H9 (cell line): ENCODE measurements around the gene YWHAB. TPM values are rescaled to one million over a fixed set of nuclear protein-coding genes. Genes with fewer than 3 reads are reported as not detected.
A peak's percentile ranks its signal among the peaks of the same experiment; 100 is the strongest.

ENCODE experiments used
- DNase-seq: peaks from one replicate; pipeline ENCODE4 v3.0.0-alpha.2; 2017
- H2AFZ ChIP-seq: one replicate; pipeline ENCODE4 v1.6.1; 2013; ENCODE audit warnings: mild to moderate bottlenecking, low read length, control low read depth, moderate library complexity
- H2AK5ac ChIP-seq: 2 replicates; pipeline ENCODE4 v1.6.1; 2013; ENCODE audit warnings: low read length, control low read depth, mixed read lengths; ENCODE audit not compliant: insufficient read length
- H2BK120ac ChIP-seq: one replicate; pipeline ENCODE4 v1.6.1; 2013; ENCODE audit warnings: low read depth, mild to moderate bottlenecking, low read length, control low read depth, inconsistent platforms; ENCODE audit not compliant: poor library complexity, severe bottlenecking
- H2BK12ac ChIP-seq: 2 replicates; pipeline ENCODE4 v1.6.1; 2013; ENCODE audit warnings: low read length, control low read depth, mixed read lengths, low read depth; ENCODE audit not compliant: insufficient read length
- H2BK15ac ChIP-seq: 2 replicates; pipeline ENCODE4 v1.6.1; 2013; ENCODE audit warnings: low read depth, low read length, control low read depth
- H2BK20ac ChIP-seq: one replicate; pipeline ENCODE4 v1.6.1; 2013; ENCODE audit warnings: low read depth, mild to moderate bottlenecking, low read length, control low read depth, inconsistent platforms; ENCODE audit not compliant: poor library complexity, severe bottlenecking
- H2BK5ac ChIP-seq: 2 replicates; pipeline ENCODE4 v1.6.1; 2013; ENCODE audit warnings: low read length, control low read depth, mixed read lengths; ENCODE audit not compliant: insufficient read length
- H3K14ac ChIP-seq: 2 replicates; pipeline ENCODE4 v1.6.1; 2013; ENCODE audit warnings: low read length, control low read depth; ENCODE audit not compliant: insufficient read depth
- H3K18ac ChIP-seq: 2 replicates; pipeline ENCODE4 v1.6.1; 2013; ENCODE audit warnings: low read depth, mild to moderate bottlenecking, mixed read lengths, low read length, control low read depth; ENCODE audit not compliant: insufficient read length
- H3K23ac ChIP-seq: 2 replicates; pipeline ENCODE4 v1.6.1; 2013; ENCODE audit warnings: low read length, control low read depth, mixed read lengths, low read depth; ENCODE audit not compliant: insufficient read length
- H3K23me2 ChIP-seq: 2 replicates; pipeline ENCODE4 v1.6.1; 2013; ENCODE audit warnings: low read depth, mild to moderate bottlenecking, mixed read lengths, low read length, control low read depth; ENCODE audit not compliant: insufficient read length, poor library complexity, severe bottlenecking
- H3K27ac ChIP-seq: 2 replicates; pipeline ENCODE4 v1.5.1; 2013; ENCODE audit warnings: low read length, control low read depth, mixed read lengths, low read depth; ENCODE audit not compliant: insufficient read length
- H3K27me3 ChIP-seq: 2 replicates; pipeline ENCODE4 v1.6.1; 2013; ENCODE audit warnings: low read length, control low read depth, inconsistent platforms; ENCODE audit not compliant: insufficient read depth
- H3K4ac ChIP-seq: 2 replicates; pipeline ENCODE4 v1.6.1; 2013; ENCODE audit warnings: low read depth, mild to moderate bottlenecking, control low read depth, inconsistent platforms, low read length, moderate library complexity
- H3K4me1 ChIP-seq: 2 replicates; pipeline ENCODE4 v1.6.1; 2013; ENCODE audit warnings: low read length, control low read depth, inconsistent platforms; ENCODE audit not compliant: insufficient read depth
- H3K4me2 ChIP-seq: 2 replicates; pipeline ENCODE4 v1.6.1; 2013; ENCODE audit warnings: low read length, control low read depth, mixed read lengths; ENCODE audit not compliant: insufficient read length, insufficient read depth
- H3K56ac ChIP-seq: 2 replicates; pipeline ENCODE4 v1.6.1; 2013; ENCODE audit warnings: low read depth, mild to moderate bottlenecking, mixed read lengths, low read length, control low read depth; ENCODE audit not compliant: insufficient read length
- H3K79me1 ChIP-seq: 2 replicates; pipeline ENCODE4 v1.6.1; 2013; ENCODE audit warnings: low read depth, mild to moderate bottlenecking, moderate library complexity, low read length, control low read depth, inconsistent platforms; ENCODE audit not compliant: insufficient read depth, poor library complexity, severe bottlenecking
- H3K79me2 ChIP-seq: 2 replicates; pipeline ENCODE4 v1.6.1; 2013; ENCODE audit warnings: low read length, control low read depth, inconsistent platforms; ENCODE audit not compliant: insufficient read depth
- H3K9ac ChIP-seq: 2 replicates; pipeline ENCODE4 v1.6.1; 2013; ENCODE audit warnings: low read length, control low read depth, mixed read lengths; ENCODE audit not compliant: insufficient read length; ENCODE audit errors: extremely low read depth
- H3K9me3 ChIP-seq: one replicate; pipeline ENCODE4 v1.6.1; 2013; ENCODE audit warnings: low read depth, low read length, inconsistent platforms; ENCODE audit not compliant: control insufficient read depth
- H3T11ph ChIP-seq: one replicate; pipeline ENCODE4 v1.6.1; 2013; ENCODE audit warnings: mild to moderate bottlenecking, low read length, control low read depth, inconsistent platforms
- H4K20me1 ChIP-seq: one replicate; pipeline ENCODE4 v1.6.1; 2013; ENCODE audit not compliant: control insufficient read depth, insufficient read length, insufficient read depth
- H4K5ac ChIP-seq: 2 replicates; pipeline ENCODE4 v1.6.1; 2013; ENCODE audit warnings: low read depth, mild to moderate bottlenecking, mixed read lengths, low read length, control low read depth; ENCODE audit not compliant: insufficient read length
- H4K8ac ChIP-seq: replicated peaks from 2 replicates; pipeline ENCODE4 v1.6.1; 2013; ENCODE audit warnings: low read length, control low read depth, mixed read lengths, low read depth; ENCODE audit not compliant: insufficient read length
- H4K91ac ChIP-seq: 2 replicates; pipeline ENCODE4 v1.6.1; 2013; ENCODE audit warnings: low read depth, mild to moderate bottlenecking, moderate library complexity, mixed read lengths, low read length, control low read depth; ENCODE audit not compliant: insufficient read length
- H3K27ac Mint-ChIP-seq, 3 experiments: 2 replicates in 2 of 3; 3 replicates in 1 of 3; pipeline ENCODE4 v1.8.0; 2020 to 2021; ENCODE audit warnings: mixed read lengths in 3 of 3, mild to moderate bottlenecking in 1 of 3, moderate library complexity in 1 of 3
- H3K27me3 Mint-ChIP-seq: 2 replicates; pipeline ENCODE4 v1.8.0; 2021; ENCODE audit warnings: low read depth, mild to moderate bottlenecking, moderate library complexity, mixed read lengths
- H3K36me3 Mint-ChIP-seq, 3 experiments: 2 replicates in 2 of 3; 3 replicates in 1 of 3; pipeline ENCODE4 v1.8.0; 2020 to 2021; ENCODE audit warnings: low read depth in 3 of 3, mixed read lengths in 3 of 3; ENCODE audit not compliant: insufficient read depth in 1 of 3
- H3K4me1 Mint-ChIP-seq, 2 experiments: 2 replicates each; pipeline ENCODE4 v1.8.0; 2020; ENCODE audit warnings: mixed read lengths in 2 of 2
- H3K4me3 Mint-ChIP-seq, 2 experiments: 2 replicates in 1 of 2; 3 replicates in 1 of 2; pipeline ENCODE4 v1.8.0; 2020 to 2021; ENCODE audit warnings: mild to moderate bottlenecking in 2 of 2, mixed read lengths in 2 of 2, moderate library complexity in 1 of 2
- H3K9me3 Mint-ChIP-seq, 2 experiments: 2 replicates in 1 of 2; 3 replicates in 1 of 2; pipeline ENCODE4 v1.8.0; 2020; ENCODE audit warnings: mild to moderate bottlenecking in 2 of 2, mixed read lengths in 2 of 2, moderate library complexity in 1 of 2
- WGBS: extraction: QIAGEN DNeasy Blood & Tissue Kit; methylation state at CpG from one replicate; pipeline ENCODE4 v1.1.7; 2013; ENCODE audit warnings: missing lambda C conversion rate, low lambda C conversion rate, mixed read lengths; ENCODE audit not compliant: insufficient read length; ENCODE audit errors: extremely low coverage; 5-methylcytosine and 5-hydroxymethylcytosine counted together
- total RNA-seq: library from RNA; stranded (reverse); gene quantifications from 2 replicates; pipeline ENCODE4 v1.2.1, GENCODE V29; 2021
- TF ChIP-seq, protein P1 (sequence below): fragments of 200-600 bp; sonication (generic); conservative IDR thresholded peaks from 3 replicates; pipeline ENCODE4 v1.8.0; 2021; ENCODE audit warnings: antibody characterized with exemption, mild to moderate bottlenecking

YWHAB gene
- total RNA-seq, 1 experiment from 2014 or later, result 203 TPM

GRCh38 chr20:44911264-44911921 is 25.9 kb downstream of the YWHAB start:
- H3K4me2 ChIP-seq, result no peak overlapping the region
- no peaks in the 10 kb centered on the region for H4K20me1 ChIP-seq
- no peak overlapping the region for H3K56ac ChIP-seq
- WGBS, result no CpG with 5 or more reads among the region's 21 CpGs
- Mint-ChIP-seq H3K27ac (peak overlapping the region; percentile 40 to 93 (median 90); a peak in 3 of 7 replicates), H3K4me3 (peak overlapping the region; percentile 71 to 86), H3K36me3 (peaks cover 26 to 64% (median 51%) of the 10 kb centered on the region in 3 experiments; a peak in 6 of 7 replicates), H3K9me3 (no peaks in the 10 kb centered on the region), H3K4me1 (peaks cover 28 to 32% of the 10 kb centered on the region in 2 experiments), H3K27me3 (no peaks in the 10 kb centered on the region)
- H3K14ac ChIP-seq, result no peak overlapping the region
- DNase-seq, result peak; percentile 91
- no peak overlapping the region for H4K8ac ChIP-seq
- no peak overlapping the region for H3K4ac ChIP-seq
- H3K4me1 ChIP-seq, result peaks cover 8% of the 10 kb centered on the region; the same call in 1 of the 2 replicates
- H2AFZ ChIP-seq, result no peak overlapping the region
- H2AK5ac ChIP-seq, result no peak overlapping the region
- no peaks in the 10 kb centered on the region for H3K79me2 ChIP-seq
- H3K23me2 ChIP-seq, result peaks cover 12% of the 10 kb centered on the region
- no peaks in the 10 kb centered on the region for H3K79me1 ChIP-seq
- no peaks in the 10 kb centered on the region for H3K9me3 ChIP-seq
- no peak overlapping the region for H2BK20ac ChIP-seq
- H3K9ac ChIP-seq, result no peak overlapping the region
- H4K5ac ChIP-seq, result no peak overlapping the region
- H3T11ph ChIP-seq, result no peak overlapping the region
- H2BK5ac ChIP-seq, result no peak overlapping the region
- H3K18ac ChIP-seq, result no peak overlapping the region
- H2BK15ac ChIP-seq, result no peak overlapping the region
- H2BK12ac ChIP-seq, result no peak overlapping the region
- TF ChIP-seq, protein P1, sequence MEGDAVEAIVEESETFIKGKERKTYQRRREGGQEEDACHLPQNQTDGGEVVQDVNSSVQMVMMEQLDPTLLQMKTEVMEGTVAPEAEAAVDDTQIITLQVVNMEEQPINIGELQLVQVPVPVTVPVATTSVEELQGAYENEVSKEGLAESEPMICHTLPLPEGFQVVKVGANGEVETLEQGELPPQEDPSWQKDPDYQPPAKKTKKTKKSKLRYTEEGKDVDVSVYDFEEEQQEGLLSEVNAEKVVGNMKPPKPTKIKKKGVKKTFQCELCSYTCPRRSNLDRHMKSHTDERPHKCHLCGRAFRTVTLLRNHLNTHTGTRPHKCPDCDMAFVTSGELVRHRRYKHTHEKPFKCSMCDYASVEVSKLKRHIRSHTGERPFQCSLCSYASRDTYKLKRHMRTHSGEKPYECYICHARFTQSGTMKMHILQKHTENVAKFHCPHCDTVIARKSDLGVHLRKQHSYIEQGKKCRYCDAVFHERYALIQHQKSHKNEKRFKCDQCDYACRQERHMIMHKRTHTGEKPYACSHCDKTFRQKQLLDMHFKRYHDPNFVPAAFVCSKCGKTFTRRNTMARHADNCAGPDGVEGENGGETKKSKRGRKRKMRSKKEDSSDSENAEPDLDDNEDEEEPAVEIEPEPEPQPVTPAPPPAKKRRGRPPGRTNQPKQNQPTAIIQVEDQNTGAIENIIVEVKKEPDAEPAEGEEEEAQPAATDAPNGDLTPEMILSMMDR, result peak; percentile 79
- H4K91ac ChIP-seq, result no peak overlapping the region
- H3K23ac ChIP-seq, result no peak overlapping the region
- H3K27me3 ChIP-seq, result no peaks in the 10 kb centered on the region
- no peak overlapping the region for H2BK120ac ChIP-seq
- H3K27ac ChIP-seq, result no peak overlapping the region
